ENCODE data around the gene PRKAA2. TPM values are rescaled to one million over a fixed set of nuclear protein-coding genes. Genes with fewer than 3 reads are reported as not detected.

Gene PRKAA2
- total RNA-seq, 2 experiments from 2014 or later: not detected

GRCh38 chr1:56658254-56658653 is 13.1 kb downstream of the PRKAA2 start:
- no peak overlapping the region for H3K4me3 ChIP-seq (ENCODE audit: low read depth, low read length, poor library complexity, severe bottlenecking)
- ChIA-PET POLR2A (no interaction called here), CTCF (ENCODE audit: unreplicated experiment) (no interaction called here)
- H3K4me1 ChIP-seq (ENCODE audit: insufficient read depth, low read length, poor library complexity, severe bottlenecking): no peaks in the 10 kb centered on the region
- no peak overlapping the region for H3K4me2 ChIP-seq (ENCODE audit: low read length)
- peaks cover 8% of the 10 kb centered on the region; the same call in 1 of the 2 replicates for H3K9me3 ChIP-seq (ENCODE audit: low read length)
- H2AFZ ChIP-seq (ENCODE audit: low read length): no peak overlapping the region
- no peaks in the 10 kb centered on the region for H3K9me2 ChIP-seq (ENCODE audit: insufficient read depth, low read length)
- BruUV-seq (replicated peaks): no TSS peak
- H3K27ac ChIP-seq (ENCODE audit: low read depth, low read length, poor library complexity, severe bottlenecking): no peak overlapping the region
- TF ChIP-seq EZH2phosphoT487 (IDR thresholded peaks at IDR 0.05; ENCODE audit: borderline replicate concordance, low read depth, low read length) (no peak), CTCF (conservative IDR thresholded peaks at IDR 0.05; ENCODE audit: low read length) (no peak)
- no peaks in the 10 kb centered on the region for H3K36me3 ChIP-seq (ENCODE audit: insufficient read depth, low read length)
- intact Hi-C loops (cut with micrococcal nuclease; ENCODE audit: unreplicated experiment): no loop called here
- H4K20me1 ChIP-seq (ENCODE audit: insufficient read depth, low read length): no peaks in the 10 kb centered on the region
- DNase-seq (ENCODE audit: low spot score): no peak
- H3K79me2 ChIP-seq (ENCODE audit: insufficient read depth, low read depth, low read length): no peaks in the 10 kb centered on the region

- no TSS peak for BruUV-seq (replicated peaks)
- no peak for DNase-seq (ENCODE audit: low spot score)
- no peaks in the 10 kb centered on the region for H3K36me3 ChIP-seq (ENCODE audit: insufficient read depth, low read length)
- no peaks in the 10 kb centered on the region for H3K4me1 ChIP-seq (ENCODE audit: insufficient read depth, low read length, poor library complexity, severe bottlenecking)
- no peaks in the 10 kb centered on the region for H4K20me1 ChIP-seq (ENCODE audit: insufficient read depth, low read length)
- no peak overlapping the region for H3K4me3 ChIP-seq (ENCODE audit: low read depth, low read length, poor library complexity, severe bottlenecking)
- no peak overlapping the region for H3K27ac ChIP-seq (ENCODE audit: low read depth, low read length, poor library complexity, severe bottlenecking)
- ChIA-PET POLR2A (no interaction called here), CTCF (ENCODE audit: unreplicated experiment) (no interaction called here)
- H3K9me2 ChIP-seq (ENCODE audit: insufficient read depth, low read length): no peaks in the 10 kb centered on the region
- intact Hi-C loops (cut with micrococcal nuclease; ENCODE audit: unreplicated experiment): no loop called here
- peaks cover 8% of the 10 kb centered on the region; the same call in 1 of the 2 replicates for H3K9me3 ChIP-seq (ENCODE audit: low read length)
- H3K79me2 ChIP-seq (ENCODE audit: insufficient read depth, low read depth, low read length): no peaks in the 10 kb centered on the region
- TF ChIP-seq CTCF (conservative IDR thresholded peaks at IDR 0.05; ENCODE audit: low read length) (no peak), EZH2phosphoT487 (IDR thresholded peaks at IDR 0.05; ENCODE audit: borderline replicate concordance, low read depth, low read length) (no peak)
- H3K4me2 ChIP-seq (ENCODE audit: low read length): no peak overlapping the region
- H2AFZ ChIP-seq (ENCODE audit: low read length): no peak overlapping the region
These were observed 15.2 kb downstream of the PRKAA2 start for GRCh38 chr1:56660293-56660692.

GRCh38 chr1:56663846-56664245 is 18.7 kb downstream of the PRKAA2 start:
- Histone ChIP-seq H3K9me2 (ENCODE audit: insufficient read depth, low read length) (no peaks in the 10 kb centered on the region), H3K4me2 (ENCODE audit: low read length) (no peak overlapping the region), H3K79me2 (ENCODE audit: insufficient read depth, low read depth, low read length) (no peaks in the 10 kb centered on the region), H4K20me1 (ENCODE audit: insufficient read depth, low read length) (no peaks in the 10 kb centered on the region), H2AFZ (ENCODE audit: low read length) (no peak overlapping the region), H3K36me3 (ENCODE audit: insufficient read depth, low read length) (no peaks in the 10 kb centered on the region), H3K4me1 (ENCODE audit: insufficient read depth, low read length, poor library complexity, severe bottlenecking) (no peaks in the 10 kb centered on the region), H3K4me3 (ENCODE audit: low read depth, low read length, poor library complexity, severe bottlenecking) (no peak overlapping the region), H3K27ac (ENCODE audit: low read depth, low read length, poor library complexity, severe bottlenecking) (no peak overlapping the region), H3K9me3 (ENCODE audit: low read length) (no peaks in the 10 kb centered on the region)
- DNase-seq (ENCODE audit: low spot score): no peak
- TF ChIP-seq EZH2phosphoT487 (IDR thresholded peaks at IDR 0.05; ENCODE audit: borderline replicate concordance, low read depth, low read length) (no peak), CTCF (conservative IDR thresholded peaks at IDR 0.05; ENCODE audit: low read length) (no peak)
- CTCF ChIA-PET (ENCODE audit: unreplicated experiment): no interaction called here
- no TSS peak for BruUV-seq (replicated peaks)
- POLR2A ChIA-PET: no interaction called here
- intact Hi-C loops (cut with micrococcal nuclease; ENCODE audit: unreplicated experiment): no loop called here

Data from OCI-LY7 (cell line).